Motor neuron (in vitro differentiated cells): ENCODE data around the gene RB1. TPM values are rescaled to one million over a fixed set of nuclear protein-coding genes. Genes with fewer than 3 reads are reported as not detected.

Experiments
- ATAC-seq, 8 experiments: fragments of 200-7000 bp; cut with Tn5 transposase; replicated peaks in 6 of 8; 2 replicates each; pipeline ENCODE4 v1.8.0; 2021; ENCODE audit warnings: mild to moderate bottlenecking in 8 of 8, moderate library complexity in 8 of 8
- H3K27ac ChIP-seq, 2 donors: fragments of 250-450 bp; sonication (Bioruptor Pico); 2 replicates each; pipeline ENCODE4 v1.9.0; 2021; ENCODE audit warnings: antibody characterized with exemption in 2 of 2, mild to moderate bottlenecking in 2 of 2, moderate library complexity in 1 of 2
- H3K4me1 ChIP-seq, 2 donors: fragments of 250-450 bp; sonication (Bioruptor Pico); replicated peaks in 1 of 2; 2 replicates each; pipeline ENCODE4 v1.6.1; 2021; ENCODE audit warnings: antibody characterized with exemption in 2 of 2, mild to moderate bottlenecking in 2 of 2, moderate library complexity in 1 of 2
- H3K4me3 ChIP-seq, 5 donors: fragments of 250-450 bp; sonication (Bioruptor Pico); 2 replicates each; pipeline ENCODE4 v1.9.0; 2021; ENCODE audit warnings: antibody characterized with exemption in 5 of 5, mild to moderate bottlenecking in 5 of 5, moderate library complexity in 4 of 5
- WGBS, 10 experiments: fragments of 450-650 bp; shearing (Covaris generic); methylation state at CpG; one replicate each; pipeline ENCODE4 v1.0.0; 2022; 5-methylcytosine and 5-hydroxymethylcytosine counted together
- in situ Hi-C, 9 experiments: fragments of 400-800 bp; cut with MboI; loops; one replicate each; pipeline ENCODE4 v1.15.0; 2021; ENCODE audit warnings: low sequenced_read_pairs in 9 of 9, low pct_unique_long_range_greater_than_20kb in 2 of 9; ENCODE audit not compliant: unreplicated experiment in 9 of 9
- total RNA-seq, 8 experiments: library from RNA; unstranded; fragments of 300-600 nt; gene quantifications; 2 replicates each; pipeline versions ENCODE4 v1.2.3 to v1.2.4, GENCODE V29; 2022

The RB1 gene
- total RNA-seq, 8 experiments from 2014 or later, result 20.1 to 47.5 (median 23.2) TPM

DNA sequence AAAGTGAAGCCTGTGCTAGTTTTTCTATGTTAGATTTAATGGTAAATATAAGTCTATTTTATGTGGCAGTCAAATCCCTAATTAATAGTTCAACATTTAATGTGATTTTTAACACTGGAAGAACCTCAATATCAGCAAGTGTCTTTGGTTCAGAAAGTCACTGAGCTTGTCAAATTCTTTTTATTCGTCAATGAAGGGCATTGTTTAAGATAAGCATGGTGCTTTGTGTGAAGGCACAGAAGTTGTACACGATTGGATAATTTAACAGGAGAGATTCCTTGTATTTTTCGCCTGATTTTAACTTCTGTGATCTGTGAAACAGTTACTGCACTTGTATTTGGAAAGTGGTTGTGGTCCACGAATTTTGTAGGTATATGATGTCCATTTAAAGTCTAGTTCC lies 30.2 kb upstream of the RB1 start:
- ATAC-seq, result no peak
- Histone ChIP-seq H3K4me1 (no peaks in the 10 kb centered on the region), H3K27ac (no peak overlapping the region), H3K4me3 (no peak overlapping the region)
- WGBS, 10 experiments, result 74 to 87% (median 83%) methylated on average over 3 to 4 of the region's 4 CpGs; no CpG with 5 or more reads in 2 of the 10 experiments
- in situ Hi-C loops, result no loop called here

DNA sequence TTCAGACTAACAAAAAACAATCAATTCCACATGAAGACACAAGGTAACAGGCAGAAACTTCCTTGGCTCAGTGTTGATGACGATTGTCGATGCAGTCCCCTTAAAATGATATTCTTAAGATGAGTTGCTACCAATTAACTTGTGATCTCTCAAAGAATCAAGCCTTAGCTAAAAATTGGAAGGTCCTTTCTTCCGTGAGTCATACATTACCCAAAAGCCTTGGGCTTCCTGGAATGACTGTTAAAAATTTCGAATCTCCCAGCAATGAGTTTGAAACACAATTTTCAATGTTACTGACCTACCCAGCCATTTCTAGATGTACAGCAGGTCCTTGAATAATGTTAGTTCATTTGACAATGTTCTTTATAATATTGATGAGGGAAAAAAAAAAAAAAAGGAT lies 28.0 kb upstream of the RB1 start:
- Histone ChIP-seq H3K4me3 (no peak overlapping the region), H3K4me1 (no peaks in the 10 kb centered on the region), H3K27ac (no peak overlapping the region)
- WGBS, 10 experiments, result 57 to 100% (median 76%) methylated on average over 1 to 4 of the region's 4 CpGs; no CpG with 5 or more reads in 3 of the 10 experiments
- peak in 1 of 8 experiments; percentile 35 for ATAC-seq
- in situ Hi-C loops, result loop anchor here in 2 of 9 experiments (25.0 kb wide), 2 partner anchors 138 to 487 kb away; no protein-coding TSS in a partner anchor

DNA sequence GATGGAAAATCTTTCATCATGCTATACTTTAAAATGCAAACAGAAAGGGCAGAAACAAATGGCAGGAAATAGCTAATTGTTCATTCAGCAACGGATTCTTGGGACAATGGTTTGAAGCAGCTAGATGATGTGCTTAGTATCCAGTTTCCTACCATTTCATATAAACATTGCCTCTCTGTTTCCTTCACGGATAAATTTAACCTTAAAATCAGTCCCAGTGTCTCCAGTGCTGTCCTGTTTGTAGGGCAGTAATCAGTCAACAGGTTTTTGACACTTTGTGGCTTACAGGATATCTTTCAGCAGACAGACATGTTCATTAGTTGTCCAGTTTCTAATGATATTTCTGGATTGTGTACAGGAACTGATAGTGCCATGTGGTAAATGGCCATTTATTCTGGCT lies 24.7 kb upstream of the RB1 start:
- WGBS, 10 experiments, result 0 to 75% (median 60%) methylated on average over 1 to 2 of the region's 2 CpGs; no CpG with 5 or more reads in 1 of the 10 experiments
- no peak for ATAC-seq
- no peaks in the 10 kb centered on the region for H3K4me1 ChIP-seq
- in situ Hi-C loops, result loop anchor here in 2 of 9 experiments (25.0 kb wide), 2 partner anchors 142 to 483 kb away; no protein-coding TSS in a partner anchor
- H3K4me3 ChIP-seq, result no peak overlapping the region
- no peak overlapping the region for H3K27ac ChIP-seq

DNA sequence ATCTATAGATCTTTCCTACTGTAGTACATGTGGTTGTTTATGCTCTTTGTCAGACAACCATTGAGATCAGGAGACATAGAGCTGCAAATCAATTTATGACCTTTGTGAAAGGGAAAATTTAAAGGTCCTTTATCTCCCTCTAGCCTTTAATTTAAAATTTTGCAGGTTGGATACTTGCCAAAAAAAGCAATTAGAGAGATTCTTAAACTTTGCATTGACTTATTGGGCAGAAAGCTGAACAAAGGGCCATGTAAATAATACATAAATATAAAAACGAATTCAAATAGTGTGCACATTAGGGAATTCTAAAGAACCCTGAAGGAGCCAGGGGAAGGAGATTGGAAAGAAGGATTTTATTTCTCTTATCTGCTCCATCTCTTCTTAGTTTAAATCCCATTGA lies 22.0 kb upstream of the RB1 start:
- H3K27ac ChIP-seq, result no peak overlapping the region
- no peak for ATAC-seq
- no peaks in the 10 kb centered on the region for H3K4me1 ChIP-seq
- no peak overlapping the region for H3K4me3 ChIP-seq
- 9 to 100% (median 49%) methylated on average over 1 of the region's 1 CpG; no CpG with 5 or more reads in 2 of the 10 experiments for WGBS, 10 experiments
- in situ Hi-C loops, result loop anchor here in 2 of 9 experiments (25.0 kb wide), 2 partner anchors 144 to 481 kb away; no protein-coding TSS in a partner anchor

DNA sequence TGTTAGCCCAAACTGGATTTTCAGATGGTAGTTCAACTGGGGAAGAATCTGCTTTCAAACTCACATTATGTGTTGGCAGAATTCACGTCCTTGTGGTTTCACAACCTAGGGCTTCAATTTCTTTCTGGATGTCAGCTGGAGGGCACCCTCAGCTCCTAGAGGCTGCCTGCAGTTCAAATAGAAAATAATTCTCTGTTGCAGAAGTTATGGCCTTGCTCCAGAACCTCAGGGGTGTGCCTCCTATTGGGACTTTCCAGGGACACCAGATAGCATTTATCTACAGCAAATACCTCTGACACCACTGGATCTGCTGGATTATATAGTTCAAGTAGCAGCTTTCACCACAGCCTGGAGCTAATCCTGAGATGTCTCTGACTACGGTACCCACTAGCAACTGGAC lies 11.8 kb upstream of the RB1 start:
- Histone ChIP-seq H3K4me3 (no peak overlapping the region), H3K27ac (no peak overlapping the region), H3K4me1 (no peaks in the 10 kb centered on the region)
- peak in 2 of 8 experiments; percentile 58 to 71 for ATAC-seq
- 58 to 100% (median 76%) methylated on average over 1 to 2 of the region's 2 CpGs; no CpG with 5 or more reads in 4 of the 10 experiments for WGBS, 10 experiments
- in situ Hi-C loops, result loop anchor here in 2 of 9 experiments (25.0 kb wide), 2 partner anchors 154 to 471 kb away; no protein-coding TSS in a partner anchor

DNA sequence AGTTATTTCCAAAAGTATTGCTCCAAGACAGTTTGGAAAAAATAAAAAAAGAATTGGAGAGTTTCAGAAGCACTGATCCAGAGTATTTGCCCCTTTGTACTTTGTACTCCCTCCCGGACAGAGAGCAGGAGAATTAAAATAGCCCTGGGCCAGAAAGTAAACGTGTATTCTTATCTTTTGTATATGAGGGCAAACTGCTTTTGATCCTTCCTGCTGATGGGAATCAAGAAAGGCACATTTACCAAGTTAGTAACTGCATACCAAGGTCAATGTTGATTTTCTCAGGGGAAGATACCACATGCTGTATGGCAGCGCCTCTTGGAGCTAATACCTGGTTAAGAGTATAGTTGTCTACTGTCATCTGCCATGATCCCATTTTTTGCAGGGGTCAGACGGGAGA lies 10.9 kb upstream of the RB1 start:
- in situ Hi-C loops, result loop anchor here in 2 of 9 experiments (25.0 kb wide), 2 partner anchors 155 to 470 kb away; no protein-coding TSS in a partner anchor
- Histone ChIP-seq H3K4me3 (no peak overlapping the region), H3K27ac (no peak overlapping the region), H3K4me1 (no peaks in the 10 kb centered on the region)
- ATAC-seq, result no peak
- 55 to 92% (median 82%) methylated on average over 2 to 4 of the region's 4 CpGs; no CpG with 5 or more reads in 2 of the 10 experiments for WGBS, 10 experiments

DNA sequence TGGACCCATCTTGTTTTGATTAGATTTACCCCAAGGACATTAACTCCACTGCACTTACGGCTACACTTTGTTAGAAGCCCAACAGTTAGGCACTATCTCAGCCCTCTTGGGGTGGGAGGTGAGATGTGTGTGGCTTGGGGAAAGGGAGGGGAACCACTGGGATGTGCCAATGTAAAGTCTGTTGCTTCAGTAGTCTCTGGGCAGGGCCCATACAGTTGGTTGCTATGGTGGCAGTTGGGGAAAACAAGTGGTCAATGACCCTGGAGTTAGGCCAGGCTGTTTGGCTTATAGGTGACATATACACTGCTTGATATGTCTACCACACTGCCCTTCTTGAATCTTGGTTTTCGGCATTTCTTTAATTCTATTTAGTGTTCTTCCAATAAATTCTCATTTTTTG lies 8.9 kb upstream of the RB1 start:
- Histone ChIP-seq H3K27ac (no peak overlapping the region), H3K4me3 (no peak overlapping the region), H3K4me1 (no peaks in the 10 kb centered on the region)
- peak in 2 of 8 experiments; percentile 82 to 93 for ATAC-seq
- in situ Hi-C loops, result loop anchor here in 2 of 9 experiments (25.0 kb wide), 2 partner anchors 157 to 468 kb away; no protein-coding TSS in a partner anchor
- 88 to 100% (median 94%) methylated on average over 1 to 2 of the region's 2 CpGs; no CpG with 5 or more reads in 5 of the 10 experiments for WGBS, 10 experiments

DNA sequence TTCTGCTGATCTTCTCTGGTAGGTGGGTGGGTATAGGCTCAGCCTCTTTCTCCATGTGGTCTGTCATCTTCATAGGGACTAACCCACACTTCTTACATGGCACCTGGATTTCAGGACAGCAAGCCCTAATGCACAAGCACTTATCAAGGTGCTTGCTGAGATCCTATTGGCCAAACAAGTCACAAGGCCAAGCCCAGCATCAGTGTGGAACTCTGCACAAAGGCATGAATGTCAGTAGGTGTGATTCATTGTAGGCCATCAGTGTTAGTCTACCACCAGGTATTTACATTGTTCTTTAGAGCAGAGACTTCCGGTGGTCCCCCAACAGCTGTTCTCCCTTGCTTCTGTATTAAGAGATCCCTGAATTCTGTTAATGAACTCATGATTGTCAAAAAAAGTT lies 8.3 kb upstream of the RB1 start:
- 100% methylated on average over 1 of the region's 1 CpG; no CpG with 5 or more reads in 5 of the 10 experiments for WGBS, 10 experiments
- H3K4me3 ChIP-seq, result no peak overlapping the region
- no peak for ATAC-seq
- no peak overlapping the region for H3K27ac ChIP-seq
- in situ Hi-C loops, result loop anchor here in 2 of 9 experiments (25.0 kb wide), 2 partner anchors 158 to 467 kb away; no protein-coding TSS in a partner anchor
- no peaks in the 10 kb centered on the region for H3K4me1 ChIP-seq

DNA sequence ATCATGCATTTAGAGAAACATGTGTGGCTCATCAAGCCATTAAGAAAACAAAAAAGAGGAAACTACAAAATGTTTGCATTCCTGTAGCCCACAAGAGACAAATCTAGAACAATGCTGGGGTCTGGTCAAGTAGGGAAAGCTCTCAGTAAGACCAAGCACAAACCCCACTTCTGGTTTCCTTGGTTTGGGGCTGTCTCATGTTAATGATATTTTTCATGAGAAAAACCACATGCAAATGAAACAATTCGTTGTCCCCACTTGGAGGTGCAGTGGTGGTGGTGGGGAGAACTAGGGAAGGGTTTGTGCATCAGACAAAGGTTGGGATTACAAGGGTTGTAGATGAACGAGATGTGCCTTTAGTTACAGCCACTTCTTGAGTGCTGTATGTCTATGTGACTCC lies 7.0 kb upstream of the RB1 start:
- Histone ChIP-seq H3K4me1 (no peaks in the 10 kb centered on the region), H3K27ac (no peak overlapping the region), H3K4me3 (no peak overlapping the region)
- in situ Hi-C loops, result loop anchor here in 2 of 9 experiments (25.0 kb wide), 2 partner anchors 159 to 466 kb away; no protein-coding TSS in a partner anchor
- ATAC-seq, result no peak
- WGBS, 10 experiments, result 17 to 100% (median 58%) methylated on average over 1 to 2 of the region's 2 CpGs; no CpG with 5 or more reads in 5 of the 10 experiments

DNA sequence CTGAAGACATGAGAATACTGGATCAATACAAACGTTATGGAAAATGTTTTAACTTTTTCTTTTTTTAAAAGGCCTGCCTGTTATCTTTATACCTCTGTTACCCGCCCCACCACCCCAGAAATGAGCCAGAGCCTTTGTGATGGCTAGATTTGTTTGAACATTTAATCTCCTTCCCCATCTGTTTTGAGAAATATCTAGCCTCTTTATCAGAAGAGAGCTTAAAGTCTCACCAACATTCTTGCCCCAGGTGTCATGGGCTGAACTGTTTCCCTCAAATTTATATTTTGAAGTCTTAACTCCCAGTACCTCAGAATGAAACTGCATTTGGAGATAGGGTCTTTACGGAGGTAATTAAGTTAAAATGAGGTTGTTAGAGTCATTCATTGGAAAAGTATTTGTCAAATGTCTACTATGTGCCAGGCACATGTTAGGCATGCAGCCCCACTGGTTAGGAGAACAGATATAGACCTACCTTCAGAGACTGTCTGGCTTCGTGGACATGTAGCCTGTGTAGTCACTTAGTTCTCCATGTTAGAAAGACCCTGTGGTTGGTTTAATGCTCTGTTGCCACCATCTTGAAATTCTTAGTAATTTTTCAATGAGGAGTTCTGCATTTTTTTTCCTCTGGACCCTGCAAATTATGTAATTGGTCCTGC lies 6.3 kb upstream of the RB1 start:
- 20 to 84% (median 69%) methylated on average over 1 to 3 of the region's 4 CpGs for WGBS, 10 experiments
- no peak overlapping the region for H3K4me3 ChIP-seq
- H3K4me1 ChIP-seq, result no peaks in the 10 kb centered on the region
- ATAC-seq, result no peak
- H3K27ac ChIP-seq, result no peak overlapping the region
- in situ Hi-C loops, result loop anchor here in 2 of 9 experiments (25.0 kb wide), 2 partner anchors 160 to 465 kb away; no protein-coding TSS in a partner anchor

DNA sequence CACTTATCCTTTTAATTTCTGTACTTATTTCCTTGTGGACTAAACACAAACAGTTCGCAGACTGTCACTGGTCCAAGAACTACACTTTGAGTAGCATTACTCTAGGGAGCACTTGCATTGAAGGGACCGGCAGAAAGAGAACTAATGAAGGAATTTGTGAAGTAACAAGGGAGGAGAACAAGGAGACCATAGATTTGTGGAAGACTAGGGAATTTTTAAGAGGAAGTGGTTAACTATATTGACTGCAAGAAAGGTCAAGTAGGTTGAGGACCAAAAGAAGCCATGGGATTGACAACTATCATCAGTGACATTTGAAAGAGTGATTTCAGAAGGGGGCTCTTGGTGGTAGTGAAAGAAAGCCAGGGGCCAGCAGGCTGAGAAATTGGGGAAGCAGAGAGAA lies 4.0 kb upstream of the RB1 start:
- peaks cover 0 to 5% of the 10 kb centered on the region in 2 donors for H3K4me1 ChIP-seq
- no peak for ATAC-seq
- H3K4me3 ChIP-seq, result no peak overlapping the region
- WGBS, 10 experiments, result 57 to 100% (median 100%) methylated on average over 1 to 2 of the region's 2 CpGs; no CpG with 5 or more reads in 1 of the 10 experiments
- in situ Hi-C loops, result loop anchor here in 2 of 9 experiments (25.0 kb wide), 2 partner anchors 162 to 463 kb away; no protein-coding TSS in a partner anchor
- H3K27ac ChIP-seq, result no peak overlapping the region

DNA sequence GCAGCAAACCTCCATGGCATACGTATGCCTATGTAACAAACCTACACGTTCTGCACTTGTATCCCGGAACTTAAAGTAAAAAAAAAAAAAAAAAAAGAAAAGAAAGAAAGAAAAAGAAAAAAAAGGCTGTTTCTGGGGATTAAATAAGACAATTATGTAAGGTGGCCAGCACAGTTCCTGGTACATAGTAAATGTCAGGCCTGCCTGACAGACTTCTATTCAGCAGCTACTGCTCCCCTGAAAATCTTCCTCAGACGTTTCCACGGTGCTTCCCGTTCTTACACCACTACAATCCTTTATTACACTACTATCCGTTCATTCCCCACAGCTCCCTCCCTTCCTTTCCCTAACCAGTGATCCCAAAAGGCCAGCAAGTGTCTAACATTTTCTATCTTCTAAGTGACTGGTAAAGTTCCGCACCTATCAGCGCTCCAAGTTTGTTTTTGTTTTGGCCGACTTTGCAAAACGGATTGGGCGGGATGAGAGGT lies 636 bp upstream of the RB1 start:
- peak overlapping the region; percentile 88 to 98 (median 93) for H3K4me3 ChIP-seq
- ATAC-seq, result peak in 1 of 8 experiments; percentile 0
- in situ Hi-C loops, result loop anchor here in 1 of 9 experiments (25.0 kb wide), 1 partner anchor 284 kb away; no protein-coding TSS in a partner anchor

More for the DNA sequence above, 636 bp upstream of the RB1 start:
- peaks cover 5 to 9% of the 10 kb centered on the region in 2 donors for H3K4me1 ChIP-seq
- WGBS, 10 experiments, result 9 to 70% (median 28%) methylated on average over 2 to 8 of the region's 12 CpGs
- peak overlapping the region; percentile 85 to 93 for H3K27ac ChIP-seq
